Skeletal muscle tissue (tissue), 4 donors: Measurements from ENCODE around the gene RBMS3. TPM values are rescaled to one million over a fixed set of nuclear protein-coding genes. Genes with fewer than 3 reads are reported as not detected.
"Not testable (repeated sequence)": the region's sequence is repeated elsewhere in the genome, so short reads cannot be mapped to it uniquely, and the experiment has no call there.

Experiments used
- H3K27ac ChIP-seq: one replicate; pipeline ENCODE4 v1.7.0; 2013; ENCODE audit warnings: mild to moderate bottlenecking, low read depth, low read length, inconsistent platforms
- H3K27me3 ChIP-seq, 3 donors: one replicate each; pipeline ENCODE4 v1.7.0; 2013; ENCODE audit warnings: low read length in 3 of 3; ENCODE audit not compliant: control insufficient read depth in 3 of 3, insufficient read depth in 3 of 3
- H3K36me3 ChIP-seq, 3 donors: one replicate each; pipeline ENCODE4 v1.7.0; 2013; ENCODE audit warnings: low read length in 3 of 3; ENCODE audit not compliant: control insufficient read depth in 3 of 3, insufficient read depth in 3 of 3
- H3K4me1 ChIP-seq, 3 donors: one replicate each; pipeline ENCODE4 v1.7.0; 2013; ENCODE audit warnings: low read length in 3 of 3, mild to moderate bottlenecking in 3 of 3; ENCODE audit not compliant: control insufficient read depth in 3 of 3, insufficient read depth in 3 of 3
- H3K4me3 ChIP-seq, 3 donors: one replicate each; pipeline ENCODE4 v1.7.0; 2013; ENCODE audit warnings: low read length in 3 of 3
- H3K9ac ChIP-seq, 3 donors: one replicate each; pipeline ENCODE4 v1.7.0; 2013; ENCODE audit warnings: low read length in 3 of 3, mild to moderate bottlenecking in 3 of 3, moderate library complexity in 2 of 3, low read depth in 1 of 3
- H3K9me3 ChIP-seq, 3 donors: one replicate each; pipeline ENCODE4 v1.7.0; 2013; ENCODE audit warnings: low read length in 3 of 3; ENCODE audit not compliant: control insufficient read depth in 3 of 3
- total RNA-seq: library from RNA; depleted of rRNA; stranded (reverse); fragments of >200 nt; gene quantifications from one replicate; pipeline ENCODE4 v1.2.3, GENCODE V29; 2014
- donor health status: Osteomylitis.

The RBMS3 gene
- total RNA-seq, 1 donor from 2014 or later = 79.9 TPM

GRCh38 chr3:29346828-29347227, 66.0 kb downstream of the RBMS3 start:
- no peak overlapping the region for H3K27ac ChIP-seq
- no peaks in the 10 kb centered on the region for H3K36me3 ChIP-seq
- peaks cover 0 to 3% (median 2%) of the 10 kb centered on the region in 3 donors for H3K4me1 ChIP-seq
- H3K9me3 ChIP-seq = no peaks in the 10 kb centered on the region
- no peaks in the 10 kb centered on the region for H3K27me3 ChIP-seq
- no peak overlapping the region for H3K9ac ChIP-seq
- no peak overlapping the region for H3K4me3 ChIP-seq

- no peak overlapping the region for H3K27ac ChIP-seq
Measured at GRCh38 chr3:29347412-29347811, 66.5 kb downstream of the RBMS3 start.

GRCh38 chr3:29348316-29348715, 67.4 kb downstream of the RBMS3 start:
- Histone ChIP-seq H3K27ac (no peak overlapping the region), H3K9ac (no peak overlapping the region), H3K4me3 (no peak overlapping the region), H3K9me3 (no peaks in the 10 kb centered on the region), H3K36me3 (no peaks in the 10 kb centered on the region), H3K4me1 (peaks cover 0 to 3% (median 2%) of the 10 kb centered on the region in 3 donors), H3K27me3 (no peaks in the 10 kb centered on the region)

More at GRCh38 chr3:29347412-29347811, 66.5 kb downstream of the RBMS3 start:
- no peak overlapping the region for H3K4me3 ChIP-seq
- H3K9ac ChIP-seq = no peak overlapping the region
- H3K4me1 ChIP-seq = peaks cover 0 to 3% (median 2%) of the 10 kb centered on the region in 3 donors
- no peaks in the 10 kb centered on the region for H3K27me3 ChIP-seq
- no peaks in the 10 kb centered on the region for H3K9me3 ChIP-seq
- H3K36me3 ChIP-seq = no peaks in the 10 kb centered on the region

- no peaks in the 10 kb centered on the region for H3K9me3 ChIP-seq
- H3K36me3 ChIP-seq = no peaks in the 10 kb centered on the region
- no peak overlapping the region for H3K27ac ChIP-seq
- no peak overlapping the region for H3K9ac ChIP-seq
- no peaks in the 10 kb centered on the region for H3K27me3 ChIP-seq
- no peak overlapping the region for H3K4me3 ChIP-seq
- H3K4me1 ChIP-seq = peaks cover 0 to 3% (median 2%) of the 10 kb centered on the region in 3 donors
Measured at GRCh38 chr3:29349049-29349448, 68.2 kb downstream of the RBMS3 start.

GRCh38 chr3:29353807-29354206, 72.9 kb downstream of the RBMS3 start:
- Histone ChIP-seq H3K27me3 (no peaks in the 10 kb centered on the region), H3K4me3 (peak overlapping the region in 1 of 3 donors; percentile 18), H3K9ac (no peak overlapping the region), H3K27ac (no peak overlapping the region), H3K9me3 (no peaks in the 10 kb centered on the region), H3K36me3 (no peaks in the 10 kb centered on the region), H3K4me1 (peaks cover 6 to 11% (median 8%) of the 10 kb centered on the region in 3 donors)

- H3K4me1 ChIP-seq = peaks cover 6 to 11% (median 8%) of the 10 kb centered on the region in 3 donors
- no peak overlapping the region for H3K27ac ChIP-seq
- H3K27me3 ChIP-seq = no peaks in the 10 kb centered on the region
- no peak overlapping the region for H3K9ac ChIP-seq
- H3K9me3 ChIP-seq = no peaks in the 10 kb centered on the region
- no peak overlapping the region for H3K4me3 ChIP-seq
- H3K36me3 ChIP-seq = no peaks in the 10 kb centered on the region
Measured at GRCh38 chr3:29354894-29355293, 74.0 kb downstream of the RBMS3 start.

GRCh38 chr3:29356062-29356461, 75.2 kb downstream of the RBMS3 start:
- Histone ChIP-seq H3K4me3 (no peak overlapping the region), H3K4me1 (peaks cover 6 to 11% (median 8%) of the 10 kb centered on the region in 3 donors), H3K9ac (no peak overlapping the region), H3K27ac (no peak overlapping the region), H3K27me3 (no peaks in the 10 kb centered on the region), H3K36me3 (no peaks in the 10 kb centered on the region), H3K9me3 (no peaks in the 10 kb centered on the region)

GRCh38 chr3:29360289-29360688, 79.4 kb downstream of the RBMS3 start:
- not testable (repeated sequence) for H3K9ac ChIP-seq, H3K27ac ChIP-seq, H3K9me3 ChIP-seq, H3K4me3 ChIP-seq, H3K27me3 ChIP-seq, H3K4me1 ChIP-seq, H3K36me3 ChIP-seq

GRCh38 chr3:29363110-29363509, 82.2 kb downstream of the RBMS3 start:
- Histone ChIP-seq H3K4me3 (no peak overlapping the region), H3K9ac (no peak overlapping the region), H3K27me3 (no peaks in the 10 kb centered on the region), H3K4me1 (peaks cover 0 to 6% (median 3%) of the 10 kb centered on the region in 3 donors), H3K27ac (no peak overlapping the region), H3K9me3 (no peaks in the 10 kb centered on the region), H3K36me3 (no peaks in the 10 kb centered on the region)

GRCh38 chr3:29370021-29370420, 89.2 kb downstream of the RBMS3 start:
- Histone ChIP-seq H3K27me3 (no peaks in the 10 kb centered on the region), H3K9ac (no peak overlapping the region), H3K4me1 (peaks cover 0 to 14% (median 7%) of the 10 kb centered on the region in 3 donors), H3K9me3 (no peaks in the 10 kb centered on the region), H3K4me3 (peak overlapping the region in 1 of 3 donors; percentile 17), H3K36me3 (no peaks in the 10 kb centered on the region), H3K27ac (no peak overlapping the region)
